HEK293T (cell line): ENCODE results near the gene PSMD2.

Experiments used
- CTCF ChIA-PET: fragments of 350-600 bp; formaldehyde crosslinking; extraction: SDS; loops from one replicate; lab custom pipeline; 2021; ENCODE audit warnings: antibody characterized with exemption, inconsistent platforms; lab: Yijun Ruan, JAX
- POLR2A ChIA-PET: fragments of 350-600 bp; formaldehyde crosslinking; extraction: SDS; loops from one replicate; lab custom pipeline; 2020; ENCODE audit warnings: antibody characterized with exemption, inconsistent platforms; lab: Yijun Ruan, JAX
- DNase-seq: peaks from one replicate; pipeline ENCODE4 v3.0.0; 2012; ENCODE audit warnings: mixed read lengths; ENCODE audit errors: extremely low spot score
- ARNT ChIP-seq: fragments of 450-650 bp; IDR thresholded peaks from 2 replicates; pipeline ENCODE4 v1.6.1; 2017; ENCODE audit warnings: mild to moderate bottlenecking
- BHLHE40 ChIP-seq: fragments of 450-650 bp; IDR thresholded peaks from 2 replicates; pipeline ENCODE4 v1.6.1; 2016; ENCODE audit warnings: mild to moderate bottlenecking, moderate library complexity, borderline replicate concordance
- CTBP1 ChIP-seq: fragments of 450-650 bp; IDR thresholded peaks from 2 replicates; pipeline ENCODE4 v1.6.1; 2016; ENCODE audit warnings: borderline replicate concordance
- ELF4 ChIP-seq: fragments of 450-650 bp; IDR thresholded peaks from 2 replicates; pipeline ENCODE4 v1.6.1; 2017; ENCODE audit warnings: antibody characterized with exemption
- FOXA1 ChIP-seq: fragments of 450-650 bp; IDR thresholded peaks from 2 replicates; pipeline ENCODE4 v1.6.1; 2016; ENCODE audit warnings: mild to moderate bottlenecking
- FOXK2 ChIP-seq: fragments of 450-650 bp; IDR thresholded peaks from 2 replicates; pipeline ENCODE4 v1.6.1; 2016; ENCODE audit warnings: mild to moderate bottlenecking
- FOXM1 ChIP-seq: fragments of 450-650 bp; IDR thresholded peaks from 2 replicates; pipeline ENCODE4 v1.6.1; 2017; ENCODE audit warnings: mild to moderate bottlenecking, borderline replicate concordance
- HDGF ChIP-seq: fragments of 450-650 bp; IDR thresholded peaks from 2 replicates; pipeline ENCODE4 v1.6.1; 2017; ENCODE audit warnings: antibody characterized with exemption, borderline replicate concordance
- L3MBTL2 ChIP-seq: fragments of 450-650 bp; conservative IDR thresholded peaks from 2 replicates; pipeline ENCODE4 v1.6.1; 2016; ENCODE audit warnings: mild to moderate bottlenecking
- LEF1 ChIP-seq: fragments of 450-650 bp; IDR thresholded peaks from 2 replicates; pipeline ENCODE4 v1.6.1; 2017; ENCODE audit warnings: mild to moderate bottlenecking, borderline replicate concordance
- NFRKB ChIP-seq: fragments of 450-650 bp; IDR thresholded peaks from 2 replicates; pipeline ENCODE4 v1.6.1; 2016; ENCODE audit warnings: mild to moderate bottlenecking, moderate library complexity
- PKNOX1 ChIP-seq: fragments of 450-650 bp; IDR thresholded peaks from 2 replicates; pipeline ENCODE4 v1.6.1; 2016
- SP1 ChIP-seq: fragments of 450-650 bp; IDR thresholded peaks from 2 replicates; pipeline ENCODE4 v1.6.1; 2017
- SUZ12 ChIP-seq: fragments of 450-650 bp; IDR thresholded peaks from 2 replicates; pipeline ENCODE4 v1.6.1; 2016; ENCODE audit warnings: mild to moderate bottlenecking
- TARDBP ChIP-seq: fragments of 450-650 bp; IDR thresholded peaks from 2 replicates; pipeline ENCODE4 v1.6.1; 2016
- ZNF384 ChIP-seq: fragments of 450-650 bp; IDR thresholded peaks from 2 replicates; pipeline ENCODE4 v1.6.1; 2016

The PSMD2 gene

GRCh38 chr3:184343200-184343876 is 44.3 kb downstream of the PSMD2 start:
- CTCF ChIA-PET = no interaction called here
- POLR2A ChIA-PET = no interaction called here
- TF ChIP-seq ARNT = no peak
- TF ChIP-seq BHLHE40 = no peak
- no peak for TF ChIP-seq FOXA1
- no peak for TF ChIP-seq ELF4
- TF ChIP-seq TARDBP = no peak
- no peak for TF ChIP-seq NFRKB
- TF ChIP-seq HDGF = no peak
- TF ChIP-seq ZNF384 = no peak
- DNase-seq = no peak

- CTCF ChIA-PET = interaction anchor here (0.5 to 1.0 kb wide), 3 partner anchors 17 to 74 kb away, joined by 3 to 5 read pairs (median 3); partner anchors contain the start of genes CLCN2 and POLR2H
Measured at GRCh38 chr3:184344579-184345316, 45.7 kb downstream of the PSMD2 start.

GRCh38 chr3:184345317-184346144 is 46.5 kb downstream of the PSMD2 start:
- peak; percentile 66 for DNase-seq
- ChIA-PET CTCF (interaction anchor here (0.7 to 1.0 kb wide), 3 partner anchors 16 to 131 kb away, joined by 3 to 6 read pairs (median 5); partner anchors contain the start of genes CLCN2 and POLR2H), POLR2A (no interaction called here)
- TF ChIP-seq FOXM1 = no peak
- TF ChIP-seq FOXA1 = no peak
- TF ChIP-seq PKNOX1 = peak; percentile 94
- TF ChIP-seq L3MBTL2 = no peak
- TF ChIP-seq SP1 = no peak
- no peak for TF ChIP-seq LEF1
- no peak for TF ChIP-seq BHLHE40

More at GRCh38 chr3:184344579-184345316, 45.7 kb downstream of the PSMD2 start:
- POLR2A ChIA-PET = no interaction called here
- TF ChIP-seq LEF1 = no peak
- no peak for TF ChIP-seq SP1
- TF ChIP-seq FOXA1 = no peak
- no peak for TF ChIP-seq TARDBP
- no peak for TF ChIP-seq SUZ12
- no peak for TF ChIP-seq NFRKB
- TF ChIP-seq ZNF384 = no peak
- TF ChIP-seq FOXM1 = no peak
- no peak for DNase-seq

- CTCF ChIA-PET = no interaction called here
- POLR2A ChIA-PET = no interaction called here
- DNase-seq = no peak
- TF ChIP-seq FOXM1 (no peak), LEF1 (no peak), CTBP1 (no peak), TARDBP (no peak), PKNOX1 (no peak), ELF4 (no peak), NFRKB (no peak), BHLHE40 (no peak), FOXK2 (no peak), HDGF (no peak), ZNF384 (no peak)
Measured at GRCh38 chr3:184346480-184347190, 47.6 kb downstream of the PSMD2 start.

- no peak for TF ChIP-seq ELF4
- TF ChIP-seq L3MBTL2 = no peak
- no peak for TF ChIP-seq CTBP1
- TF ChIP-seq HDGF = no peak
- TF ChIP-seq FOXM1 = no peak
- no peak for TF ChIP-seq LEF1
- TF ChIP-seq TARDBP = no peak
- no peak for TF ChIP-seq ZNF384
- TF ChIP-seq FOXK2 = no peak
- TF ChIP-seq ARNT = no peak
- TF ChIP-seq NFRKB = no peak
- no peak for TF ChIP-seq BHLHE40
- no peak for TF ChIP-seq SUZ12
- TF ChIP-seq PKNOX1 = no peak
- TF ChIP-seq SP1 = no peak
- no peak for TF ChIP-seq FOXA1
- POLR2A ChIA-PET = interaction anchor here (1.9 kb wide), 1 partner anchor 15 kb away, joined by 8 read pairs; the partner anchor contains the start of genes CLCN2 and POLR2H
- CTCF ChIA-PET = no interaction called here
- no peak for DNase-seq
Measured at GRCh38 chr3:184347321-184348056, 48.4 kb downstream of the PSMD2 start.
